G401 (cell line): ENCODE measurements around the gene DENND1B. TPM values are rescaled to one million over a fixed set of nuclear protein-coding genes. Genes with fewer than 3 reads are reported as not detected.
A peak's percentile ranks its signal among the peaks of the same experiment; 100 is the strongest.

Source experiments
- DNase-seq: peaks from one replicate; pipeline ENCODE4 v3.0.0-alpha.2; 2015; ENCODE audit warnings: low spot score
- in situ Hi-C: cut with HindIII; loops from 2 replicates; pipeline ENCODE4 v1.10.0; 2016; ENCODE audit warnings: low sequenced_read_pairs, mixed read lengths
- total RNA-seq: library from RNA; depleted of rRNA; stranded (reverse); fragments of >200 nt; shearing (Covaris generic); gene quantifications from 2 replicates; pipeline ENCODE4 v1.2.3, GENCODE V29; 2014; rRNA removed

DENND1B gene, protein sequence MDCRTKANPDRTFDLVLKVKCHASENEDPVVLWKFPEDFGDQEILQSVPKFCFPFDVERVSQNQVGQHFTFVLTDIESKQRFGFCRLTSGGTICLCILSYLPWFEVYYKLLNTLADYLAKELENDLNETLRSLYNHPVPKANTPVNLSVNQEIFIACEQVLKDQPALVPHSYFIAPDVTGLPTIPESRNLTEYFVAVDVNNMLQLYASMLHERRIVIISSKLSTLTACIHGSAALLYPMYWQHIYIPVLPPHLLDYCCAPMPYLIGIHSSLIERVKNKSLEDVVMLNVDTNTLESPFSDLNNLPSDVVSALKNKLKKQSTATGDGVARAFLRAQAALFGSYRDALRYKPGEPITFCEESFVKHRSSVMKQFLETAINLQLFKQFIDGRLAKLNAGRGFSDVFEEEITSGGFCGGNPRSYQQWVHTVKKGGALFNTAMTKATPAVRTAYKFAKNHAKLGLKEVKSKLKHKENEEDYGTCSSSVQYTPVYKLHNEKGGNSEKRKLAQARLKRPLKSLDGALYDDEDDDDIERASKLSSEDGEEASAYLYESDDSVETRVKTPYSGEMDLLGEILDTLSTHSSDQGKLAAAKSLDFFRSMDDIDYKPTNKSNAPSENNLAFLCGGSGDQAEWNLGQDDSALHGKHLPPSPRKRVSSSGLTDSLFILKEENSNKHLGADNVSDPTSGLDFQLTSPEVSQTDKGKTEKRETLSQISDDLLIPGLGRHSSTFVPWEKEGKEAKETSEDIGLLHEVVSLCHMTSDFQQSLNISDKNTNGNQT
- total RNA-seq: not detected in 2 replicates

DNA sequence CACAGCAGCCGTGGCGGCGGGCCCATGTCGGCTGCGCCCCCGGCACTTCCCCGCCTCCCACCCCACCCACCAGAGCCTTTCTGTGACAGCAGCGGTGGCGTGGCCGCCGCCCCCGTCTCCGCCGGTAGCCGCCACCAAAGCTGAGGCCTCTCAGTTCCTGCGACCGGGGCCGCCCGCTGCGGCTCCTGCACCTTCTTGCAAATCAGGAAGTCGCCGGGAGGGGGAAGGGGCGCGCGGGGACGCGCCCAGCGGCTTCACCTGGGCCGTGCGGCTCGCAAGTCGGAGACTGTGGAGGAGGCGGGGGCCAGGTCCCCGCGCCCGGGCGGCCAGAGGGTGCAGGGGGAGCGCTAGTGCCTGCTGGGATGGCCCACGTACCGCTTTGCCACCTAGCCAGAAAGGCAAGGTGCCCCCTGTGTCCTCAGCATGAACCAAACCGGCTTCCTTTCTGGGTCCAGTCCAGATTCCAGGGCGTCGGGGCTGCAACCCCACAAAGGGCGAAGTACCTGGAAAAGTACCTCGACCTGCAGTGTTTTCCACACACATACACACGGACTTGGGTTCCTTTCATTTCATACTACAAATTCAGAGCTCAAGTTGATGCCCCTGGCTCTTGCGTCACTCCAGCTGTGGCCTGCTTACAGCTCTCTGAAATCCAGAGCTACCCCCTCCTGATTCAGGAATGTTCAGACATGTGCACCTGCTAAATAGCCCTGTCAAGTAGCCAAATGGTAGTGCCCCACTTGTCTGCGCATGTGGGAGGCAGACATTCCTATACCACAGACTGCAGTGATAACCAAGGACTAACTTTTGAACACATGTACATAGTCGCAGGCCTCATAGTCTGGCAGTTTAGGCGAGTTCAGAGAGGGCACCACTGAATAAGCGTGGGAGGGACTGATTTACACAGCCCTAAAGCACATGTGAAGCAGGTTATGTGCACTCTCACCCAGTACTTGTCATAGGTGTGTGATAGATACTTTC lies at the start of gene DENND1B:
Gene DENND1B, minus strand, starts transcription at position 199 of the 981 bp plus-strand sequence. CDS start 325 bp downstream, outside the sequence.
- DNase-seq: peak; percentile 55
- in situ Hi-C loops: no loop called here

DNA sequence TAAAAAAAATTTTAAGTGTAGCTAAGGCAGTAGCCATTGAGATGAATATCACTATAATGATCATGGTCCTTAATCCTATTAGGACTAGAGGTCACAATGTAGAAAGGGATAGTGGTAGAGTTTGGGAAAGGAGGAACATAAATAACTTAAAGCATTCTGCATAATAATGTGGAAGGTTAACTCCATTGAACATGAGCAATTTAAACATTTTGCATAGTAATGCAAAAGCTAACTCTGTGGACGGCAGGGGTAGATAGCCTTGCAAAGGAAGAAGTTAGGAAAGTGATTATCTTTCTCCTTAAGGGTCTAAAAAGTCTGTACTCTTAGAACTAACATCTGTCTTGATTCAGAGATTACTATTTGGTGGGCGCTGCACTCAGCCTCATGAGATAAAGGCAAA lies 39.0 kb upstream of the DENND1B start:
- no peak for DNase-seq
- in situ Hi-C loops: no loop called here

DNA sequence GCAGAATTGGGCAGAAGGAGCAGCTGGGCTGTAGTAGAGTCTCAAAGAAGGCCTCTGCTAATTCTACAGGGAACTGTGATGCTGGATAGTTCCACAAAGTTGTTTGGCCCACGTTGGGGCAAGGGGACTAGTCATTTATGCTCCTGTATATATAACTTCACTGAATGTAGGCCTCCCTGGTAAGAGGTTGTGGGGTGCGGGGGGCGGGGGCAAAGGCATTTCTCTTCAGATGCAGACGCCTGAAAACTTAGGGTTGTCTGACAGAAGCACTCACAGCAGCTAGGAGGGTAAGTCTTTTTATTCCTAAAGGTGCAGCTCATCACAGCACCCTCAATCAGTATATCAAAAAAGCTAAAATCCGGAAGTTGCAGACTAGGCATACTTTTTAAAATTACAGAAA lies 38.5 kb upstream of the DENND1B start:
- in situ Hi-C loops: no loop called here
- no peak for DNase-seq

DNA sequence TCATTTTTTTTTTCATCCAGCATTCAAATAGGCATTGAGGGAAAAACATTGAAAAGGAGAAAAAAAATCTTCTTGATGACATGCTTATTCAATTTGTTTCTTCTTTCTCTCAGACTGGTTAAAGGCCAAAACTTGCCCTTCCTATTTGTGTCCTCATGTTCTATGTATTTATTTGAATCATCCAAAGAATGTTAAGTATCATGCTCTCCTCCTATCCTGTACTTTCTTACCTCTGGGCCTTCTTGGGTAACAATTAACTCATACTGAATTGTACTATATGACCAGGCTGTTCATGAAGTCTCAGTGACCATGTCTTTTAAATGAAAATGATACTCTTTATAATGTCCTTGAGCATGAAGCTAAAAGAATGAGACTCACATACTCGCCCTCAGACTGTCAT lies 36.5 kb upstream of the DENND1B start:
- in situ Hi-C loops: no loop called here
- no peak for DNase-seq

DNA sequence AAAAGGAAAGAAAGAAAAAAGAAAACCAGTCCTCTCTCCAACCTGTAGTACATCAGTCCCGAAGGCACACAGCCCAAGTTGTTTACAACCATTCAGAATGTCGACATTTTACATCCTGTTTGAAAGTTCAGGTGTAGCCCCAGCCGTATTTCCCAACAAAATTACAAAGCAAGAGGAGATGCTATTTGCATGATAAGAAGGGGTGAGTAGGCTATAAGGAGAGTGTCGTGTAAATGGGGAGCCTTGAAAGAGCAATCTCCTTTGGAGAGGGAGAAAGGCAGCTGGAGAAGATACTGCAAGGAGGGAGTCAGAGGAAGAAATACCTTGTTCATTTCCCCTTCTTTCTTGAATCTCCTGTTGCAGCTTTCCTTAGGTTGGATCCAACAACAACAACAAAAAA lies 35.5 kb upstream of the DENND1B start:
- no peak for DNase-seq
- in situ Hi-C loops: no loop called here

DNA sequence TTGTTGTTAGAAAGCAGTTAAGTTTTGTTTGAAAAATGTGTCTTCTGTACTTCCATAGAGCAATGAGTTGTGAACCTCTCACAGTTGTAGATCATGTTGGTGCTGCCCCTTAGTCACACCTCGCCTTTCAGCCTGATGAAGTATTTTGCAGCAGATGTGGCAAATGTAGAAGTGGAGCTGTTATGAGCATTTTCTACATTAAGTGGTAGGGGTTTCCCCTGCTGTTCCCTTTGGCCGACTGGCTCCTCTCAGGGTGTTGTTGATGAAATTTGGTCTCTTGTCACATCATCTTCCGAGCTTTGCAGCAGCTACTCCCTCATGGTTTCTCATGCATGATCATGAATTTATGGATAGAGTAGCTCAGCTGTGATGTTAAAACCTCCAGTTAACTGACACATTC lies 33.6 kb upstream of the DENND1B start:
- in situ Hi-C loops: no loop called here

DNA sequence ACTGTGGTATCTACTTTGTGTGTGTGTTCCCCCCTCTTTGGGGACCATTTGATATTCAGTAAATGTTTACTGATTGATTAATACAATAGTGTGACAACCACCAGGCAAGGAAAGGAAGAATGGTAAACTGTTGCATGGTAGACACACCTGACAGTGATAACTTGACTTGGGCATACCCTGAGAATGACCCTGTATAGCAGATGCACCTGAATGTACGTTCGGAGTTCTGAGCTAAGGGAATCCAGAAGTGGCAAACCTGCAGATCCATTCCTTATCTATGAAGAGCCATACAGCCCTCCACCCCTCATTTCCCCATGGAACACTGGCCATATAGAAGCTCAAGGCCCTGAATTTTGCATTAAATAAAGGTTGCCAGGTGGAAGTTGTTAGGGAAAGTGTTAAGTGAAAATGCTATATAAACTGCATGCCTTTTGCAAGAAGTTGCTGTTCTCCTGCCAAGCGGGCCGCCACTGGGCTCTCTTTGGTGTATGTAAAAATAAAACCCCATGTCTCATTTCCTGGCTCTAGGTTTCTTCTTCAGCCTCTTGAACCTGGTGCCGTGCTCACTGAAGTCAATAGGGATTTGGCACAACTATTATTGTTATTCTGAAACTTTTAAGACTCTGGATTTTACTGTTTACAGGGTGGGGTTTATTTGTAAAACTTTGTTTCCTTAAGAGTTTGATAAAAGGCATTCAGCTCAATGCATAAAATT lies 32.6 kb upstream of the DENND1B start:
- in situ Hi-C loops: no loop called here
- no peak for DNase-seq

More for the DNA sequence above, 33.6 kb upstream of the DENND1B start:
- no peak for DNase-seq

DNA sequence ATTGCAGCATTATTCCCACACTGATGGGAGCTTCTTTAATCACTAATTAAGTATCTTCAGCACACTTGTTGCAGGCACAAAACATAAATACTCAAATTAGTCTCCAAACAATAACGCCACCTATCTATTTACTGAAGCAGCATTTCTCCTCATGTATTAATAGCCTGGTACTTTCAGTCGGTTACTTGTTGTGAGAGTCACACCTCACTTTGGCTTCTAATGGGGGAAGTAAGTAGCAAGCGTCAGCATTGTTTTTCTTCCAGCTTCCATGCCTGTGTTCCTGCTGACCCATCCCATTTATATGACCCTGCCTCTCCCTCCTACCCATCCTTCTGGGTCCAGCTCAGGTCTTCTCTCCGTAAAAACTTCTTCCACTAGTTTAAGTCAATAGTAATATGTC lies 31.9 kb upstream of the DENND1B start:
- in situ Hi-C loops: no loop called here
- no peak for DNase-seq

DNA sequence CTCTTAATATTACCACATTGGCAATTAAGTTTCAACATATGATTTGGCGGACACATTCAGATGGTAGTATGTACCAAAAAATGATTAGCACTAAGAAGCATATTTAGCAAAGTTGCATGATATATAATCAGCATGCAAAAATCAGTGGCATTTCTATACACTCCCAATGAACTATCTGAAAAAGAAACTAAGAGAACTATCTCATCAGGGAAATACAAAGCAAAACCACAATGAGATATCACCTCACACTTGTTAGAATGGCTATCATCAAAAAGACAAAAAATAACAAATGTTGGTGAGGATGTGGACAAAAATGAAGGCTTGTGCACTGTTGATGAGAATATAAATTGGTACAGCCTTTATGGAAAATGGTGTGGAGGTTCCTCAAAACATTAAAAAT lies 31.4 kb upstream of the DENND1B start:
- in situ Hi-C loops: no loop called here
- DNase-seq: no peak

DNA sequence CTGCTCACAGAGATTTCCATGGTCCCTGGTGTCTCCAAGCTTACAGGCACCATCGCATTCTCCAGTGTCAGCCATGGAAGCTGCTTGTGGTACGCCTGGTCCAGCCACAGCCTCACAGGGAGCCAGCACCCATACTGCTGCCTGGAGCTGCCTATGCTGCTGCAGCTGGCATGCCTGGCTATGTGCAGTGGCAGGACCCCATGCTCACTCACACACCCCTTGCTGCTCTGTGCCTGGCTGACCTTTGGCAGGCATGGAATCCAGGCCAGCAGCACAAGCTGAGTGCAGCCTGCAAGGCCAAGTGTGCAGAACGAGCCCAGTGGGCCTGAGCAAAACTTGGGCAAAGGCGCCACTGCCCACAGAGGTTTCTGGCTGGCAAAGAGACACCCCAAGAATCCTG lies 26.4 kb upstream of the DENND1B start:
- in situ Hi-C loops: no loop called here
- DNase-seq: no peak

DNA sequence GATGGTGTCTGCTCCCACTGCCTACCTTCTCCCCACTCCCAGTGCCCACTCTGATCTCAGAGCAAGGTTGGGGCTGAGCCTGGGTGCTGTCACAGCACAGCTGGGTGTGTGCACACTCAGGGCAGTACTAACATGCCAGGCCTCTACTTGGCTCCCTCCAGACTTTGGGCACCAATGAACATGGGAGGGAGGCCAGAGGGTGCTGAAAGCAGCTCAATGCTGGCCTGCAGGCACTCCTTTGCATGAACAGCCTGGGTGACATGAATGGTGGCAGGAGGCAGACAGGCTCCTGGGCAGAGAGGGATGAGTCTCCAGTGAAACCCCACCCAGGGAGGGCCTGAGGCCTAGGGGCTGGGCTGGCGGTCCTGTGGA lies 25.8 kb upstream of the DENND1B start:
- in situ Hi-C loops: no loop called here

DNA sequence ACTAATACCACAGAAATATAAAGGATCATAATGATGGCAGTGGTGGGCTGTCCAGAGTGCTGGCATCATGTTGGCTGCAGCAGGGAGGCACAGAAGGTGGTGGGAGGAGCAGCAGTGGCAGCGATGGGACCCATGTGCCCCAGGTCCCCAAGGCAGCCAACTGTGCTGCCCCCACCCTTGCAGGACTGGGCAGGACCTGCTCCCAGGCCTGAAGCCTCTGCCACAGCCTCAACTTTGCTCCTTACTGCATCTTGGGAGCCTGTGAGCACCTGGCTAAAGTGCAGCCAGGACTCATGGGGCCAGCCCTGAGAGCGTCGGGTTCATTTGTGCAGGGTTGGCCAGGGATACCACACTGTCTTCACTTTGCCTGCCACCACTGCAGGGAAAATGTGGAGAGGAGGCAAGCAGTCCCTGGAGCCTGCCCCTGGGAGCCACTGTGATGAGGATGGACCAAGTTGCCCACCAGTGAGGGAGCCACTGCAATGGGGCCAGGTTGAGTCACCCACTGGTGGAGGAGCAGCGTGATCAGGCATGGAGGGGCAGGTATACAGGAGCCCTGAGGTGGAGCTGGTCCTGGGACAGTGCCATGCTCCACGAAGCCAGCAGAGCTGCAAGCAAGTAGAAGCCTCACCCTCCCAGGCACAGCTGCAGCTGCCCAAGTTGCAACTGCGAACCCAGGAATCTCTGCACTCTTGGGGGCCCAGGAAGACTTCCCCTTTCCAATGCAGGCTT lies 25.3 kb upstream of the DENND1B start:
- in situ Hi-C loops: no loop called here
- no peak for DNase-seq

More for the DNA sequence above, 25.8 kb upstream of the DENND1B start:
- DNase-seq: no peak

DNA sequence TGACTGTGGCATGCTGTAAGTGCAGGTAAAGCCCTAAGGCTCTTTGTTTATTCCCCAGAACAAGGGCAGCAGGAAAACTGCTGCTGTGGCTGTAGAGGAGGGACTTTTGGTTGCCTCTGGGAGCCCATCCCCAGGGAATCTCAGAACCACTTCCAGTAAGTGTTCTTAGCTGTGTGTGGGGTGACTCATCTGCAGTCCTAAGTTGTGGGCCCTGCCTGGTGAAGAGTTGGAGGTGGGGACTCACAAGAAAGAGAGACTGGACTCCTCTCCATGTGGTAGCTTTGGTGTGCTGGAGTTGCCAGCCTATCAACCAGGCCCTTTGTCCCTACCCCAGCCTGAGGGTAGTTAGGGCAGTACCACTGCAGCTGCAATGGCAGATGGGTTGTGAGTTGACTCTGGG lies 24.0 kb upstream of the DENND1B start:
- no peak for DNase-seq
- in situ Hi-C loops: no loop called here

DNA sequence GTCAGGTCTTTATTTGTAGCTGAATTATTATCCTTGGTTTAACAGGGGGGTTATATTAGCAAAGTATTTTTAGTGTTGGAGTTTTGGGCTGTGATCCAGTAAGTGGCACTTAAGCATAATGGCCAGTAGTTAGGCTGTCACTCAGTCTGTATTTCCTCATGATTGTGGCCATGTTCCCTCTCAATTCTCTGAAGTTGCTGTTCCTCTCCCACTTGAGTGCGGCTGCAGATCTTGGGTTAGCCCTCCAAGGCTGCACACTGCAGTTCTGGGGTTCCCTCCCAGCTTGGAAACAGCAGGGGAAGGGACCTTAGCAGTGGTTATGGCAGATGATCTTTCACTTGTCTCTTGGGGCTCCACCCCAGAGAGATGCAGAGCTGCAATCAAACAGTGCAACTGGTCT lies 23.2 kb upstream of the DENND1B start:
- no peak for DNase-seq
- in situ Hi-C loops: no loop called here

DNA sequence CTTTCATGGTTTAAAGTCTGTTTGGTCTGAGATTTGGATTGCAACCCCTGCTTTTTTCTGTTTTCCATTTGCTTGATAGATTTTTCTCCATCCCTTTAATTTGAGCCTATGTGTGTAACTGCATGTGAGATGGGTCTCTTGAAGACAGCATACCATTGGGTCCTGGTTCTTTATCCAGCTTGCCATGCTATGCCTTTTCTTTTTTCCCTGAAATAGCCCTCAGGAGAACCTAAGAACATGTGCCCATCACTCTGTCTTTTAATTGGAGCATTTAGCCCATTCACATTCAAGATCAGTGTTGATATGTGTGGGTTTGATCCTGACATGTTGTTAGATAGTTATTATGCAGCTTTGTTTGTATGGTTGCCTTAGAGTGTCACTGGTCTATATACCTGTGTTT lies 21.7 kb upstream of the DENND1B start:
- DNase-seq: no peak
- in situ Hi-C loops: no loop called here

DNA sequence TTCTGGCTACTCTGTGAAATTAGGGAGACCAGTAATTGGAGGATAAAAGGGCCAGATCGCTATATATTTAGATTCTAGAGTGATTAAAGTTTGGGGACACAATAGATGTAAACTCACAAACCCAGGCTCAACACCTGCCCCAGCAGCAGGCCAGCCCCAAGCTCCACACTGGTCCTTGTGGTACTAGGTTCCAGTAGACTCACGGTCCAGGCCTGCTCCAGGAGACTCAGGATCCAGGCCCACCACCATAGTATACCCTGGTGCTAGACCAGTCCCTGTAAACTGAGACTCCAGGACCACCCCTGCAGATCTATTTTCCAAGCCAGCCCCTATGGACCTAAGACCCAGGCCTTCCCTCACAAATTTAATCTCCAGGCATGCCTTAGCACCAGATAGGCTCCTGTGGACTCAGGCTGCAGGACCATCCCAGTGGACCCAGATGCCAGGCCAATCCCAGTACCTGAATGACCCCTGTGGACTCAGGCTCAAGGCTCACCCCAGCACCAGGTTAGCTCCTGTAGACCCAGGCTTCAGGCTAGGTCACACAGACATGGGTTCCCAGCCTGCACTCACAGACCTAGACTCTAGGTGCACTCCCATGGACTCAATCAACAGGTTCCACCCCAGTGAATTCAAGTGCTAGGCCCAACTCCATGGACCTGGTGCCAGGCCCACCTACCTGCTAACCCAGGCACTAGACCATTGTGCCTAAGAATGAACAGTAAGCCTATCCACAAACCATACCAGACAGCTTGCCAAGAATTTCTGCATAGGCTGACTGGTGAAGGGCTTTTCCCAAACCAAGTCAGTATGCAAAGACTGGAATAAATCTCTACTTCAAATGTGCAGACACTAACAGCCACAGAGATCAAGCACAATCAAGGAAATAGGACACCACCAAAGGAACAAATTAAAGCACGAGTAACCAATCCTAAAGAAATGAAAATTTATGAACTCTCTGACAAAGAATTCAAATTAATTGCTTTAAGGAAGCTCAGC lies 13.8 kb upstream of the DENND1B start:
- no peak for DNase-seq
- in situ Hi-C loops: no loop called here
